ENCODE data around the gene SUMO1.

The SUMO1 gene

GRCh38 chr2:202157211-202157990 is 81.0 kb downstream of the SUMO1 start:
- DNase-seq (ENCODE audit: low read depth in 2 of 3, low spot score in 2 of 3) = no peak

Data from activated CD8-positive, alpha-beta memory T cell treated with anti-CD3 and anti-CD28 coated beads for 48 hours (primary cell).